ENCODE measurements around the gene SND1.

The SND1 gene

DNA sequence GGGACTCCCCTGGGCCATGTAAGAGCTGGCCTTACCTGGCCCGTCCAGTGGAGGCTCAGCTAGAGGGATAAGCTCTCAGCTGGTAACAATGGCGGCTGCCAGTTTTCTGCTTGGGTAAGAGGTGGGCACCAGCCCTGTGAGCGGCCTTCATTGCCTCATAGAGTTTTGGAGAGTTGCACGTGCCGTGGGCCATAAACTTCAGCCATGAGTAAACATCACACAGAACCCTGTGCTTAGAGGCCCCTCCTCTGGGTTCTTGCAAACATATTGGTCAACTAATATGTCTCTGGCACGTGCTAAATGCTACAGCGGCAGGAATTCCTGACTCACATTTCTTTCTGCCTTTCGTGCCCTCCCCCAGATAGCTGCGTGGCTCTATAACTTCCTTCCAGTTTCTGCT, 485.2 kb downstream of the SND1 start:
- H3K9me2 ChIP-seq (ENCODE audit: low read depth, low read length): no peaks in the 10 kb centered on the region
- 0 out of 2 replicates have a peak, but pooled peaks cover 3% of the 10 kb centered on the region for H3F3A ChIP-seq (ENCODE audit: insufficient read depth, low read length)
- no peak for TF ChIP-seq EZH2 (IDR thresholded peaks at IDR 0.05; ENCODE audit: borderline replicate concordance, low read length)
- TF ChIP-seq, protein P1, sequence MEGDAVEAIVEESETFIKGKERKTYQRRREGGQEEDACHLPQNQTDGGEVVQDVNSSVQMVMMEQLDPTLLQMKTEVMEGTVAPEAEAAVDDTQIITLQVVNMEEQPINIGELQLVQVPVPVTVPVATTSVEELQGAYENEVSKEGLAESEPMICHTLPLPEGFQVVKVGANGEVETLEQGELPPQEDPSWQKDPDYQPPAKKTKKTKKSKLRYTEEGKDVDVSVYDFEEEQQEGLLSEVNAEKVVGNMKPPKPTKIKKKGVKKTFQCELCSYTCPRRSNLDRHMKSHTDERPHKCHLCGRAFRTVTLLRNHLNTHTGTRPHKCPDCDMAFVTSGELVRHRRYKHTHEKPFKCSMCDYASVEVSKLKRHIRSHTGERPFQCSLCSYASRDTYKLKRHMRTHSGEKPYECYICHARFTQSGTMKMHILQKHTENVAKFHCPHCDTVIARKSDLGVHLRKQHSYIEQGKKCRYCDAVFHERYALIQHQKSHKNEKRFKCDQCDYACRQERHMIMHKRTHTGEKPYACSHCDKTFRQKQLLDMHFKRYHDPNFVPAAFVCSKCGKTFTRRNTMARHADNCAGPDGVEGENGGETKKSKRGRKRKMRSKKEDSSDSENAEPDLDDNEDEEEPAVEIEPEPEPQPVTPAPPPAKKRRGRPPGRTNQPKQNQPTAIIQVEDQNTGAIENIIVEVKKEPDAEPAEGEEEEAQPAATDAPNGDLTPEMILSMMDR (IDR thresholded peaks at IDR 0.05; ENCODE audit: low read length): no peak
- no peak overlapping the region for H2AFZ ChIP-seq (ENCODE audit: low read length)
- no peaks in the 10 kb centered on the region for H3K79me2 ChIP-seq (ENCODE audit: insufficient read depth, low read length)
- peaks cover 5% of the 10 kb centered on the region; the same call in 1 of the 2 replicates for H3K27me3 ChIP-seq (ENCODE audit: insufficient read depth, low read length)
- H3K9ac ChIP-seq (ENCODE audit: low read length): no peak overlapping the region
- no peaks in the 10 kb centered on the region for H4K20me1 ChIP-seq (ENCODE audit: insufficient read depth, low read length)
- H3K36me3 ChIP-seq (ENCODE audit: insufficient read depth, low read length): no peaks in the 10 kb centered on the region
- no peaks in the 10 kb centered on the region for H3K9me3 ChIP-seq (ENCODE audit: low read length)
- H3K4me2 ChIP-seq (ENCODE audit: low read length): no peak overlapping the region
- H3K27ac ChIP-seq (ENCODE audit: low read depth, low read length, poor library complexity, severe bottlenecking): no peak overlapping the region
- peaks cover 17% of the 10 kb centered on the region for H3K4me1 ChIP-seq (ENCODE audit: insufficient read depth, low read length, severe bottlenecking)
- H3K4me3 ChIP-seq (ENCODE audit: low read depth, low read length, poor library complexity, severe bottlenecking): no peak overlapping the region

DNA sequence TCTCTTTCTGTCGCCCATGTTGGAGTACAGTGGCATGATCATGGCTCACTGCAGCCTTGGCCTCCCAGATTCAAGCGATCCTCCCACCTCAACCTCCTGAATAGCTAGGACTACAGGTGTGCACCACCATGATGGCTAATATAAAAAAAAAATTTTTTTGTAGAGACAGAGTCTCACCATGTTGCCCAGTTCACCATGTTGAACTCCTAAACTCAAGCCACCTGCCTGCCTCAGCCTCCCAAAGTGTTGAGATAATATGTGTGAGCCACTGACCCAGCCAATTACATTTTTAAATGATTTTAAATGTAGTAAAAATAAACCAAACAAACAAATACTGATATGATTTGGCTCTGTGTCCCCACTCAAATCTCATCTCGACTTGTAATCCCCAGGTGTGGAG, 487.4 kb downstream of the SND1 start:
- no peak overlapping the region for H3K9ac ChIP-seq (ENCODE audit: low read length)
- H3K4me2 ChIP-seq (ENCODE audit: low read length): no peak overlapping the region
- TF ChIP-seq EZH2 (IDR thresholded peaks at IDR 0.05; ENCODE audit: borderline replicate concordance, low read length): no peak
- TF ChIP-seq, protein P1 (IDR thresholded peaks at IDR 0.05; ENCODE audit: low read length): no peak
- no peaks in the 10 kb centered on the region for H3K79me2 ChIP-seq (ENCODE audit: insufficient read depth, low read length)
- H2AFZ ChIP-seq (ENCODE audit: low read length): no peak overlapping the region
- no peak overlapping the region for H3K27ac ChIP-seq (ENCODE audit: low read depth, low read length, poor library complexity, severe bottlenecking)
- H3K9me2 ChIP-seq (ENCODE audit: low read depth, low read length): no peaks in the 10 kb centered on the region
- peaks cover 5% of the 10 kb centered on the region; the same call in 1 of the 2 replicates for H3K27me3 ChIP-seq (ENCODE audit: insufficient read depth, low read length)
- 0 out of 2 replicates have a peak, but pooled peaks cover 3% of the 10 kb centered on the region for H3F3A ChIP-seq (ENCODE audit: insufficient read depth, low read length)
- H4K20me1 ChIP-seq (ENCODE audit: insufficient read depth, low read length): no peaks in the 10 kb centered on the region
- H3K4me3 ChIP-seq (ENCODE audit: low read depth, low read length, poor library complexity, severe bottlenecking): no peak overlapping the region
- H3K9me3 ChIP-seq (ENCODE audit: low read length): peaks cover 8% of the 10 kb centered on the region
- H3K4me1 ChIP-seq (ENCODE audit: insufficient read depth, low read length, severe bottlenecking): peaks cover 17% of the 10 kb centered on the region
- no peaks in the 10 kb centered on the region; the same call in 1 of the 2 replicates for H3K36me3 ChIP-seq (ENCODE audit: insufficient read depth, low read length)

- Histone ChIP-seq H2AFZ (ENCODE audit: low read length) (no peak overlapping the region), H3K9me2 (ENCODE audit: low read depth, low read length) (no peaks in the 10 kb centered on the region), H3K36me3 (ENCODE audit: insufficient read depth, low read length) (no peaks in the 10 kb centered on the region; the same call in 1 of the 2 replicates), H3K27me3 (ENCODE audit: insufficient read depth, low read length) (peaks cover 5% of the 10 kb centered on the region; the same call in 1 of the 2 replicates), H3K4me3 (ENCODE audit: low read depth, low read length, poor library complexity, severe bottlenecking) (no peak overlapping the region), H3K4me1 (ENCODE audit: insufficient read depth, low read length, severe bottlenecking) (no peaks in the 10 kb centered on the region), H3K4me2 (ENCODE audit: low read length) (no peak overlapping the region), H3K27ac (ENCODE audit: low read depth, low read length, poor library complexity, severe bottlenecking) (no peak overlapping the region), H3F3A (ENCODE audit: insufficient read depth, low read length) (0 out of 2 replicates have a peak, but pooled peaks cover 3% of the 10 kb centered on the region), H3K9ac (ENCODE audit: low read length) (no peak overlapping the region), H3K79me2 (ENCODE audit: insufficient read depth, low read length) (no peaks in the 10 kb centered on the region), H4K20me1 (ENCODE audit: insufficient read depth, low read length) (no peaks in the 10 kb centered on the region), H3K9me3 (ENCODE audit: low read length) (peaks cover 8% of the 10 kb centered on the region)
- TF ChIP-seq, protein P1 (IDR thresholded peaks at IDR 0.05; ENCODE audit: low read length): no peak
- TF ChIP-seq EZH2 (IDR thresholded peaks at IDR 0.05; ENCODE audit: borderline replicate concordance, low read length): no peak
Measured at GRCh38 chr7:128141683-128142195, 489.7 kb downstream of the SND1 start.

Data from OCI-LY1 (cell line).